ENCODE measurements around the gene DPY19L3.

DNA sequence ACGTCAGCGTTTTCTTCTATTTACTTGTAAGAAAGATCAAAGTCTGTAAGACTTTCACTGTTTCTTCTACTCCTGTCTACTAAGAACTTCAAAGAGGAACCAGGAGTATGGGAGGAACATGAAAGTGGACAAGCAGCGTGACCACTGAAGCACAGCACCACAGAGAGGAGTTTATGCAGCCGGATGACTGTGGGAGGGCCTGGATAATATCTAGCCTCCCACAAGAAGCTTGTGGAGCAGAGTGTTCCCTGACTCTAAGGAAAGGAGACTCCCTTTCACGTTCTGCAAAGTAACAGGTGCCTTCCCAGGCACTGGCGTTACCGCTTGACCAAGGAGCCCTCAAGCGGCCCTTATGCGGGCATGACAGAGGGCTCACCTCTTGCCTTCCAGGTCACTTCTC lies 91.8 kb downstream of the DPY19L3 start:
- TF ChIP-seq YY1 (IDR thresholded peaks at IDR 0.05; ENCODE audit: low read depth) (no peak), EP300 (IDR thresholded peaks at IDR 0.05; ENCODE audit: borderline replicate concordance) (no peak), EGR1 (IDR thresholded peaks at IDR 0.05) (no peak), TAF1 (IDR thresholded peaks at IDR 0.05; ENCODE audit: low read depth) (no peak), ZBTB7A (IDR thresholded peaks at IDR 0.05; ENCODE audit: low read depth) (no peak), CREB1 (IDR thresholded peaks at IDR 0.05; ENCODE audit: low read depth) (no peak), NFIC (IDR thresholded peaks at IDR 0.05) (no peak), TEAD4 (IDR thresholded peaks at IDR 0.05) (no peak)
- TF ChIP-seq, protein P1, sequence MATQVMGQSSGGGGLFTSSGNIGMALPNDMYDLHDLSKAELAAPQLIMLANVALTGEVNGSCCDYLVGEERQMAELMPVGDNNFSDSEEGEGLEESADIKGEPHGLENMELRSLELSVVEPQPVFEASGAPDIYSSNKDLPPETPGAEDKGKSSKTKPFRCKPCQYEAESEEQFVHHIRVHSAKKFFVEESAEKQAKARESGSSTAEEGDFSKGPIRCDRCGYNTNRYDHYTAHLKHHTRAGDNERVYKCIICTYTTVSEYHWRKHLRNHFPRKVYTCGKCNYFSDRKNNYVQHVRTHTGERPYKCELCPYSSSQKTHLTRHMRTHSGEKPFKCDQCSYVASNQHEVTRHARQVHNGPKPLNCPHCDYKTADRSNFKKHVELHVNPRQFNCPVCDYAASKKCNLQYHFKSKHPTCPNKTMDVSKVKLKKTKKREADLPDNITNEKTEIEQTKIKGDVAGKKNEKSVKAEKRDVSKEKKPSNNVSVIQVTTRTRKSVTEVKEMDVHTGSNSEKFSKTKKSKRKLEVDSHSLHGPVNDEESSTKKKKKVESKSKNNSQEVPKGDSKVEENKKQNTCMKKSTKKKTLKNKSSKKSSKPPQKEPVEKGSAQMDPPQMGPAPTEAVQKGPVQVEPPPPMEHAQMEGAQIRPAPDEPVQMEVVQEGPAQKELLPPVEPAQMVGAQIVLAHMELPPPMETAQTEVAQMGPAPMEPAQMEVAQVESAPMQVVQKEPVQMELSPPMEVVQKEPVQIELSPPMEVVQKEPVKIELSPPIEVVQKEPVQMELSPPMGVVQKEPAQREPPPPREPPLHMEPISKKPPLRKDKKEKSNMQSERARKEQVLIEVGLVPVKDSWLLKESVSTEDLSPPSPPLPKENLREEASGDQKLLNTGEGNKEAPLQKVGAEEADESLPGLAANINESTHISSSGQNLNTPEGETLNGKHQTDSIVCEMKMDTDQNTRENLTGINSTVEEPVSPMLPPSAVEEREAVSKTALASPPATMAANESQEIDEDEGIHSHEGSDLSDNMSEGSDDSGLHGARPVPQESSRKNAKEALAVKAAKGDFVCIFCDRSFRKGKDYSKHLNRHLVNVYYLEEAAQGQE (IDR thresholded peaks at IDR 0.05; ENCODE audit: low read depth): no peak
- TF ChIP-seq, protein P2, sequence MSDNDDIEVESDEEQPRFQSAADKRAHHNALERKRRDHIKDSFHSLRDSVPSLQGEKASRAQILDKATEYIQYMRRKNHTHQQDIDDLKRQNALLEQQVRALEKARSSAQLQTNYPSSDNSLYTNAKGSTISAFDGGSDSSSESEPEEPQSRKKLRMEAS (IDR thresholded peaks at IDR 0.05): no peak
